Upper lobe of left lung (tissue), 6 donors: ENCODE data around the gene DNAI7. TPM values are rescaled to one million over a fixed set of nuclear protein-coding genes. Genes with fewer than 3 reads are reported as not detected.

Experiments used
- ATAC-seq, 2 donors: fragments of 200-7000 bp; cut with Tn5 transposase; one replicate each; pipeline ENCODE4 v1.9.1; 2022; ENCODE audit warnings: mild to moderate bottlenecking in 2 of 2, moderate library complexity in 2 of 2; ENCODE audit not compliant: low FRiP score in 2 of 2
- DNase-seq, 2 donors: peaks; one replicate each; pipeline ENCODE4 v3.0.0-alpha.2; 2019 to 2020
- H3K27ac ChIP-seq, 4 donors: fragments of 200-600 bp; sonication (generic); one replicate each; pipeline ENCODE4 v1.5.1; 2016 to 2019
- H3K27me3 ChIP-seq, 4 donors: fragments of 200-600 bp; sonication (generic); one replicate each; pipeline ENCODE4 v1.5.1; 2017 to 2019
- H3K36me3 ChIP-seq, 4 donors: fragments of 200-600 bp; sonication (generic); one replicate each; pipeline ENCODE4 v1.5.1; 2016 to 2019
- H3K4me1 ChIP-seq, 4 donors: fragments of 200-600 bp; sonication (generic); one replicate each; pipeline ENCODE4 v1.5.1; 2018 to 2019
- H3K4me3 ChIP-seq, 4 donors: fragments of 200-600 bp; sonication (generic); one replicate each; pipeline ENCODE4 v1.5.1; 2017 to 2019; ENCODE audit warnings: mild to moderate bottlenecking in 2 of 4, moderate library complexity in 1 of 4
- H3K9me3 ChIP-seq, 4 donors: fragments of 200-600 bp; sonication (generic); one replicate each; pipeline ENCODE4 v1.5.1; 2018 to 2019
- EP300 ChIP-seq, 4 donors: sonication (generic); formaldehyde crosslinking; IDR thresholded peaks; one replicate each; pipeline ENCODE4 v1.5.1; 2017; ENCODE audit warnings: antibody characterized with exemption in 4 of 4, control low read depth in 2 of 4
- POLR2A ChIP-seq, 4 donors: fragments of 450-650 bp; IDR thresholded peaks; one replicate each; pipeline ENCODE4 v1.5.1; 2016 to 2017; ENCODE audit warnings: antibody characterized with exemption in 4 of 4, mild to moderate bottlenecking in 2 of 4
- POLR2AphosphoS5 ChIP-seq, 2 donors: sonication (generic); formaldehyde crosslinking; IDR thresholded peaks; one replicate each; pipeline ENCODE4 v1.5.1; 2017; ENCODE audit warnings: antibody characterized with exemption in 2 of 2
- WGBS, 2 donors: methylation state at CpG; one replicate each; pipeline ENCODE4 v1.1.5; 2017 to 2018; 5-methylcytosine and 5-hydroxymethylcytosine counted together
- total RNA-seq, 6 donors: library from RNA; depleted of rRNA in 4 of 6; stranded (reverse); fragments of >200 nt in 4 of 6; gene quantifications; one replicate each; pipeline versions ENCODE4 v1.1.0 to v1.2.1, GENCODE V29; 2016 to 2021
- TF ChIP-seq, protein P1 (sequence below), 6 experiments: fragments of 450-650 bp in 4 of 6; fragments of 200-600 bp in 2 of 6; sonication (generic) in 2 of 6; IDR thresholded peaks; one replicate each; pipeline ENCODE4 v1.5.1; 2016 to 2019; ENCODE audit warnings: antibody characterized with exemption in 6 of 6
- donor health status: DM: no; HTN: no; CAD: no; lungs with moderate emphysema.
- donor health status: DM: no; HTN: yes; CAD: no; lungs with severe emphysema.

Gene DNAI7
- total RNA-seq, 6 donors from 2014 or later = 0.72 to 22.3 (median 4.1) TPM

DNA sequence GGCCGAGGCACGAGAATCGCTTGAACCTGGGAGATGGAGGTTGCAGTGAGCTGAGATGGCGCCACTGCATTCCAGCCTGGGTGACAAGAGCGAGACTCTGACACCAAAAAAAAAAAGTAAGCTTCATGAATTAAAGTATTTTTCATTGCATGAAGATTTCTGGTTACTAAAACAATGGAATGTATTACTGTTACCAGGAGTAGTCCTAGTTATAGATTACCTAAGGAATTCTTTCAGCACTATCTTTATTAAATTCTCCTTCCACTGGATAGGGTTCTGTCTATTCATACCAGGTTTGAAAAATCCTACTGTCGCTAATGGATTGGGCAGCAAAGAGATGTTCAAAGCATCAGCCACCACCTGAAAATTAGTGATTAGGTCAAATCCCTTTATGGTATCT is 12.5 kb upstream of the DNAI7 start:
- Histone ChIP-seq H3K4me1 (no peaks in the 10 kb centered on the region), H3K36me3 (peaks cover 4 to 57% (median 8%) of the 10 kb centered on the region in 4 donors), H3K27ac (no peak overlapping the region), H3K9me3 (no peaks in the 10 kb centered on the region), H3K4me3 (no peak overlapping the region), H3K27me3 (no peaks in the 10 kb centered on the region)
- no peak for TF ChIP-seq POLR2AphosphoS5 (IDR thresholded peaks at IDR 0.05)
- TF ChIP-seq POLR2A (IDR thresholded peaks at IDR 0.05) = no peak
- TF ChIP-seq, protein P1, sequence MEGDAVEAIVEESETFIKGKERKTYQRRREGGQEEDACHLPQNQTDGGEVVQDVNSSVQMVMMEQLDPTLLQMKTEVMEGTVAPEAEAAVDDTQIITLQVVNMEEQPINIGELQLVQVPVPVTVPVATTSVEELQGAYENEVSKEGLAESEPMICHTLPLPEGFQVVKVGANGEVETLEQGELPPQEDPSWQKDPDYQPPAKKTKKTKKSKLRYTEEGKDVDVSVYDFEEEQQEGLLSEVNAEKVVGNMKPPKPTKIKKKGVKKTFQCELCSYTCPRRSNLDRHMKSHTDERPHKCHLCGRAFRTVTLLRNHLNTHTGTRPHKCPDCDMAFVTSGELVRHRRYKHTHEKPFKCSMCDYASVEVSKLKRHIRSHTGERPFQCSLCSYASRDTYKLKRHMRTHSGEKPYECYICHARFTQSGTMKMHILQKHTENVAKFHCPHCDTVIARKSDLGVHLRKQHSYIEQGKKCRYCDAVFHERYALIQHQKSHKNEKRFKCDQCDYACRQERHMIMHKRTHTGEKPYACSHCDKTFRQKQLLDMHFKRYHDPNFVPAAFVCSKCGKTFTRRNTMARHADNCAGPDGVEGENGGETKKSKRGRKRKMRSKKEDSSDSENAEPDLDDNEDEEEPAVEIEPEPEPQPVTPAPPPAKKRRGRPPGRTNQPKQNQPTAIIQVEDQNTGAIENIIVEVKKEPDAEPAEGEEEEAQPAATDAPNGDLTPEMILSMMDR (IDR thresholded peaks at IDR 0.05) = no peak
- no peak for TF ChIP-seq EP300 (IDR thresholded peaks at IDR 0.05)
- WGBS, 2 donors = 97 to 100% methylated on average over 6 of the region's 6 CpGs
- ATAC-seq (no peak), DNase-seq (no peak)

DNA sequence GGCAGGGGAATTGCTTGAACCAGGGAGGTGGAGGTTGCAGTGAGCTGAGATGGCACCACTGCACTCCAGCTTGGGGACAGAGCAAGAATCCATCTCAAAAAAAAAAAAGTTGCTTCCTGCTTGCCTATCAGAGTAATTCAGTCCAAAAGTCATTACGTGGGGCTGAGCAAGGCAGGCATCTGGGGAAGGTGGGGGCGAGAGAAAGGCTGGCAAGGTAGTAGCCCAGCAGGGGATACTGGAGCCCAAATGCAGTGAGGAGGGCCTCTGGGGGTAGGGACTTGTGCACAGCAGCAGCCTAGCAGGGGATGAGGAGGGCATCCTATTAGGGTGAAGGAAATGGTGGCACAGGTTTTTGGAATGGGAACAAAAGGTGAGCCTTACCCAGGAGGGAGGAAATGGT is 7.2 kb upstream of the DNAI7 start:
- TF ChIP-seq, protein P1 (IDR thresholded peaks at IDR 0.05) = no peak
- TF ChIP-seq EP300 (IDR thresholded peaks at IDR 0.05) (no peak), POLR2A (IDR thresholded peaks at IDR 0.05) (no peak), POLR2AphosphoS5 (IDR thresholded peaks at IDR 0.05) (no peak)
- H3K4me1 ChIP-seq = no peaks in the 10 kb centered on the region
- WGBS, 2 donors = 89 to 96% methylated on average over 2 of the region's 2 CpGs
- H3K9me3 ChIP-seq = no peaks in the 10 kb centered on the region
- ATAC-seq (no peak), DNase-seq (no peak)
- H3K27ac ChIP-seq = no peak overlapping the region
- H3K27me3 ChIP-seq = no peaks in the 10 kb centered on the region
- peaks cover 0 to 29% (median 2%) of the 10 kb centered on the region in 4 donors for H3K36me3 ChIP-seq
- no peak overlapping the region for H3K4me3 ChIP-seq

DNA sequence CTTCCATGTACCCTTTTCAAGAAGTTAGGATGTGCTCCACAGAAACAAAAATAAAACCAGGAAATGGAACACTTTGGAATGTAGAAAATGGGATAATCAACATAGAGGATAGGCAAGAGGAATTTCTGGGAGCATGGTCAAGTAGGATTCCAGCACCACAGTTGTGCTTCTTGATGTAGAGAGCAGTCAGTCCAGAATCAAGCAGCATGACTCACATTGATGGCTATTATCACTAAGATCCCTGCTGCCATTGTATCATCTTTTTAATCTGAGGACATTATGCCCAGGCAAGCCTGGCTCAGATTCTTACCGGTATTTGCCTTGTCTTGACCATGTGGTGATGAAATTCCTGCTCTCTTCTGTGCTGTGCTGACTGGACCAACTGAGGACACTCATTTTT is 5.7 kb upstream of the DNAI7 start:
- no peaks in the 10 kb centered on the region for H3K27me3 ChIP-seq
- peak in 1 of 2 donors; percentile 15 for ATAC-seq
- H3K9me3 ChIP-seq = no peaks in the 10 kb centered on the region
- no peak for DNase-seq
- H3K36me3 ChIP-seq = peaks cover 0 to 18% (median 0%) of the 10 kb centered on the region in 4 donors
- WGBS, 2 donors = 80 to 96% methylated on average over 1 of the region's 1 CpG
- peaks cover 0 to 8% (median 2%) of the 10 kb centered on the region in 4 donors for H3K4me1 ChIP-seq
- H3K27ac ChIP-seq = no peak overlapping the region
- H3K4me3 ChIP-seq = no peak overlapping the region
- no peak for TF ChIP-seq EP300 (IDR thresholded peaks at IDR 0.05)
- no peak for TF ChIP-seq POLR2A (IDR thresholded peaks at IDR 0.05)
- TF ChIP-seq POLR2AphosphoS5 (IDR thresholded peaks at IDR 0.05) = no peak
- TF ChIP-seq, protein P1 (IDR thresholded peaks at IDR 0.05) = no peak

DNA sequence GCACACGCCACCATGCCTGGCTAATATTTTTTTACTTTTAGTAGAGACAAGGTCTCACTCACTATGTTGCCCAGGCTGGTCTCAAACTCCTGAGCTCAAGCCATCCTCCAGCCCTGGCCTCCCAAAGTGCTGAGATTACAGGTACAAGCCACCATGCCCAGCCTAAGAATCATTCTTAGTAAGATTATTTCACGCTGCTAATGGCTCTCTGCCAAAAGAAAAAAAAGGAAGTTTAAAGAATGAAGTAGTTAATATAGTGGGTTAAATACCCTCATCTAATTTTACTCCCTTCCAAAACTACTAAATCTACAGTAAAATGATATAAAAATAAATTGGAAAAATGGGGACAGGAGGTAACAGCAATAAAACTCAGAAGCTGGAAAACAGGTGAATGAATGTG is 2.6 kb upstream of the DNAI7 start:
- DNase-seq (no peak), ATAC-seq (no peak)
- no peaks in the 10 kb centered on the region for H3K27me3 ChIP-seq
- no peak overlapping the region for H3K27ac ChIP-seq
- H3K36me3 ChIP-seq = no peaks in the 10 kb centered on the region
- H3K4me1 ChIP-seq = peaks cover 7 to 13% (median 8%) of the 10 kb centered on the region in 4 donors
- no peaks in the 10 kb centered on the region for H3K9me3 ChIP-seq
- 72 to 82% methylated on average over 2 of the region's 2 CpGs for WGBS, 2 donors
- TF ChIP-seq, protein P1 (IDR thresholded peaks at IDR 0.05) = no peak
- TF ChIP-seq POLR2AphosphoS5 (IDR thresholded peaks at IDR 0.05) = no peak
- TF ChIP-seq POLR2A (IDR thresholded peaks at IDR 0.05) = no peak
- TF ChIP-seq EP300 (IDR thresholded peaks at IDR 0.05) = no peak
- H3K4me3 ChIP-seq = no peak overlapping the region

DNA sequence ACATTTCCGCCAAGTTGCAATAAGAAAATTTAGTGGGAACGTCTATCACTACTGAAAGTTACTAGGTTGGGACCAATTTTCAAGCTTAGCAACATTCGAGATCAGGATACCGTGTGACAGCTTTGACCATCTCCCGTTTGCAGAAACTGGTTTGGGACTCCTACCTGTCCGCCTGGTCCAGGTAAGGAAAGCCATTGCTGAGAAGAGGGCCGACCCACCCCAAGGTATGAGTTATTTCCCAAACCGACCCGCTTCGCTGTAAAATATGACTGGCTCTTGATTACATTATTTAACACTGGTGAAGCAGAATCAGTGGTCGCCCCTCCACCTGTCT is 271 bp downstream of the DNAI7 start:
- WGBS, 2 donors = 9% methylated on average over 11 of the region's 11 CpGs
- Histone ChIP-seq H3K9me3 (no peaks in the 10 kb centered on the region), H3K36me3 (no peaks in the 10 kb centered on the region), H3K27ac (peak overlapping the region; percentile 90 to 94 (median 93)), H3K4me3 (peak overlapping the region; percentile 21 to 86 (median 62)), H3K27me3 (no peaks in the 10 kb centered on the region), H3K4me1 (peaks cover 7 to 13% (median 8%) of the 10 kb centered on the region in 4 donors)
- peak in 1 of 2 donors; percentile 25 for ATAC-seq
- no peak for DNase-seq
- TF ChIP-seq POLR2A (IDR thresholded peaks at IDR 0.05) = no peak
- TF ChIP-seq, protein P1 (IDR thresholded peaks at IDR 0.05) = no peak
- TF ChIP-seq EP300 (IDR thresholded peaks at IDR 0.05) = no peak
- no peak for TF ChIP-seq POLR2AphosphoS5 (IDR thresholded peaks at IDR 0.05)
